ENCODE measurements around the gene OVAAL. TPM values are rescaled to one million over a fixed set of nuclear protein-coding genes. Genes with fewer than 3 reads are reported as not detected.

The OVAAL gene
- total and polyA plus RNA-seq, 10 of the 15 experiments (the other 5 are each of a cell fraction or from before 2014, with no cell fraction given) = 0.04 to 0.33 (median 0.06) TPM; not detected in 7

DNA sequence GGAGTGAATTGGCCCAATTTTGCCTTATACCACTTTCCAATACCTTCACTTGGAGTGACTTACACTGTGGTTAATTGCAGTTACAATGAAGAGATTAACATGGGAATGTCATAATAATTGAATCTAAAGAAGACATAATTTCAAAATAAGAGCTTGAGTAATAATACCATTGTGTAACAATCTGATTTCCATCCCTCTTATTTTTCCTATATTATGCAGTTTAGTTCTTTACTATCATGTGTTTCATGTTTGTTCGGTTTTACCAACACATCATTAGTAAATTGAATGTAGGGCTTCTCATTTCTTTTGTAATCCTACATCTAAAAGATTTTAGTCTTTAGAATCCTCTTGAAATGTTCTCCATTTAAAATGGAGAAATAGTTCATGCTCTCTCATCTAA, 53.9 kb downstream of the OVAAL start:
- Histone ChIP-seq H3K27me3 (replicated peaks in 1 of 2; ENCODE audit: control insufficient read depth in 2 of 2, insufficient read depth in 2 of 2, low read length in 1 of 2) (no peaks in the 10 kb centered on the region), H3K4me3 (no peak overlapping the region), H3K4me2 (ENCODE audit: control insufficient read depth, insufficient read depth) (no peak overlapping the region), H3K4me1 (ENCODE audit: control insufficient read depth, insufficient read depth, low read length) (no peaks in the 10 kb centered on the region), H3K9me3 (replicated peaks; ENCODE audit: control insufficient read depth, insufficient read depth, low read length) (no peaks in the 10 kb centered on the region), H4K20me1 (ENCODE audit: control insufficient read depth, insufficient read depth) (no peaks in the 10 kb centered on the region), H3K27ac (ENCODE audit: control insufficient read depth, insufficient read depth) (no peak overlapping the region), H3K9ac (ENCODE audit: control insufficient read depth, insufficient read depth, low read length) (no peak overlapping the region), H2AFZ (ENCODE audit: control insufficient read depth, low read depth, low read length) (no peak overlapping the region), H3K79me2 (ENCODE audit: control insufficient read depth, insufficient read depth, low read length) (no peaks in the 10 kb centered on the region), H3K36me3 (ENCODE audit: control insufficient read depth in 2 of 2, insufficient read depth in 2 of 2, low read length in 1 of 2) (no peaks in the 10 kb centered on the region)
- ChIA-PET RAD21 (ENCODE audit: unreplicated experiment) (no interaction called here), CTCF (interaction anchor here (0.9 kb wide), 1 partner anchor 249 kb away, joined by 3 read pairs; no protein-coding TSS in a partner anchor), SMC1A (ENCODE audit: uncharacterized antibody, unreplicated experiment) (no interaction called here), POLR2A (no interaction called here)
- ATAC-seq (no peak), FAIRE-seq (no peak), DNase-seq (ENCODE audit: low read depth, low spot score) (no peak)
- intact Hi-C loops (cut with micrococcal nuclease; ENCODE audit: unreplicated experiment) = no loop called here
- TF ChIP-seq RCOR1 (conservative IDR thresholded peaks at IDR 0.05; ENCODE audit: low read depth, low read length) (no peak), ZNF274 (IDR thresholded peaks at IDR 0.05; ENCODE audit: insufficient read depth, insufficient read length) (no peak), NFXL1 (IDR thresholded peaks at IDR 0.05; ENCODE audit: borderline replicate concordance) (no peak), ASH2L (IDR thresholded peaks at IDR 0.05; ENCODE audit: borderline replicate concordance, low read depth) (no peak), NR2C1 (IDR thresholded peaks at IDR 0.05) (no peak), STAT3 (IDR thresholded peaks at IDR 0.05; ENCODE audit: low read depth, low read length) (no peak), JUNB (IDR thresholded peaks at IDR 0.05) (no peak), TCF12 (IDR thresholded peaks at IDR 0.05; ENCODE audit: low read depth, low read length) (no peak), KDM1A (IDR thresholded peaks at IDR 0.05; ENCODE audit: borderline replicate concordance) (no peak), TCF7 (IDR thresholded peaks at IDR 0.05; ENCODE audit: borderline replicate concordance) (no peak), PML (IDR thresholded peaks at IDR 0.05; ENCODE audit: low read length) (no peak), CBX3 (IDR thresholded peaks at IDR 0.05; ENCODE audit: borderline replicate concordance, low read depth) (no peak)
- TF ChIP-seq, protein P1, sequence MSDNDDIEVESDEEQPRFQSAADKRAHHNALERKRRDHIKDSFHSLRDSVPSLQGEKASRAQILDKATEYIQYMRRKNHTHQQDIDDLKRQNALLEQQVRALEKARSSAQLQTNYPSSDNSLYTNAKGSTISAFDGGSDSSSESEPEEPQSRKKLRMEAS (IDR thresholded peaks at IDR 0.05; ENCODE audit: low read depth, low read length) = no peak
- TF ChIP-seq, protein P2, sequence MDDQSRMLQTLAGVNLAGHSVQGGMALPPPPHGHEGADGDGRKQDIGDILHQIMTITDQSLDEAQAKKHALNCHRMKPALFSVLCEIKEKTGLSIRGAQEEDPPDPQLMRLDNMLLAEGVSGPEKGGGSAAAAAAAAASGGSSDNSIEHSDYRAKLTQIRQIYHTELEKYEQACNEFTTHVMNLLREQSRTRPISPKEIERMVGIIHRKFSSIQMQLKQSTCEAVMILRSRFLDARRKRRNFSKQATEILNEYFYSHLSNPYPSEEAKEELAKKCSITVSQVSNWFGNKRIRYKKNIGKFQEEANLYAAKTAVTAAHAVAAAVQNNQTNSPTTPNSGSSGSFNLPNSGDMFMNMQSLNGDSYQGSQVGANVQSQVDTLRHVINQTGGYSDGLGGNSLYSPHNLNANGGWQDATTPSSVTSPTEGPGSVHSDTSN (IDR thresholded peaks at IDR 0.05; ENCODE audit: insufficient replicate concordance, low read depth, low read length) = no peak
- BruUV-seq (replicated peaks) = no TSS peak
- in situ Hi-C loops (cut with MboI) = no loop called here
- 92% methylated on average over 1 of the region's 1 CpG for WGBS (ENCODE audit: insufficient coverage, insufficient replicate concordance, low lambda C conversion rate, missing lambda C conversion rate)
